ENCODE data around the gene ITGA4. TPM values are rescaled to one million over a fixed set of nuclear protein-coding genes. Genes with fewer than 3 reads are reported as not detected.

ITGA4 gene
- total RNA-seq (10 to 100 TPM; 19.9 to 23.5 TPM), polyA plus RNA-seq (ENCODE audit: insufficient read length in 6 of 6) (10 to 100 TPM; 23.2 to 26.5 (median 25.1) TPM)
- long read RNA-seq, donor 1, full-length matches to known transcripts = 3 of 3 reads
- long read RNA-seq, donor 1, partial matches to known transcripts = 0 of 3 reads
- long read RNA-seq, donor 1, other reads (novel, unspliced or antisense) = 0 of 3 reads
- long read RNA-seq, donor 2, partial matches to known transcripts = 0 of 3 reads
- long read RNA-seq, donor 2, other reads (novel, unspliced or antisense) = 0 of 3 reads
- long read RNA-seq, donor 3, full-length matches to known transcripts = 2 of 2 reads
- long read RNA-seq, donor 3, partial matches to known transcripts = 0 of 2 reads
- long read RNA-seq, donor 3, other reads (novel, unspliced or antisense) = 0 of 2 reads
- long read RNA-seq, donor 4, full-length matches to known transcripts = 4 of 6 reads
- long read RNA-seq, donor 4, partial matches to known transcripts = 2 of 6 reads
- long read RNA-seq, donor 4, other reads (novel, unspliced or antisense) = 0 of 6 reads
- long read RNA-seq, donor 5, partial matches to known transcripts = 0 of 2 reads
- long read RNA-seq, donor 5, other reads (novel, unspliced or antisense) = 0 of 2 reads
- long read RNA-seq, donor 6, full-length matches to known transcripts = 2 of 2 reads
- long read RNA-seq, donor 6, partial matches to known transcripts = 0 of 2 reads
- long read RNA-seq, donor 6, other reads (novel, unspliced or antisense) = 0 of 2 reads
- long read RNA-seq, donor 7, full-length matches to known transcripts = 4 of 4 reads
- long read RNA-seq, donor 7, partial matches to known transcripts = 0 of 4 reads
- long read RNA-seq, donor 7, other reads (novel, unspliced or antisense) = 0 of 4 reads
- long read RNA-seq, donor 8, partial matches to known transcripts = 0 of 1 reads
- long read RNA-seq, donor 8, other reads (novel, unspliced or antisense) = 0 of 1 reads
- long read RNA-seq, donor 9 = 0 reads
- long read RNA-seq, donor 10, partial matches to known transcripts = 2 of 5 reads
- long read RNA-seq, donor 10, other reads (novel, unspliced or antisense) = 0 of 5 reads
- long read RNA-seq, donor 11, full-length matches to known transcripts = 1 of 1 reads
- long read RNA-seq, donor 11, partial matches to known transcripts = 0 of 1 reads
- long read RNA-seq, donor 11, other reads (novel, unspliced or antisense) = 0 of 1 reads
- long read RNA-seq, donor 12, full-length matches to known transcripts = 4 of 4 reads
- long read RNA-seq, donor 12, partial matches to known transcripts = 0 of 4 reads
- long read RNA-seq, donor 12, other reads (novel, unspliced or antisense) = 0 of 4 reads

DNA sequence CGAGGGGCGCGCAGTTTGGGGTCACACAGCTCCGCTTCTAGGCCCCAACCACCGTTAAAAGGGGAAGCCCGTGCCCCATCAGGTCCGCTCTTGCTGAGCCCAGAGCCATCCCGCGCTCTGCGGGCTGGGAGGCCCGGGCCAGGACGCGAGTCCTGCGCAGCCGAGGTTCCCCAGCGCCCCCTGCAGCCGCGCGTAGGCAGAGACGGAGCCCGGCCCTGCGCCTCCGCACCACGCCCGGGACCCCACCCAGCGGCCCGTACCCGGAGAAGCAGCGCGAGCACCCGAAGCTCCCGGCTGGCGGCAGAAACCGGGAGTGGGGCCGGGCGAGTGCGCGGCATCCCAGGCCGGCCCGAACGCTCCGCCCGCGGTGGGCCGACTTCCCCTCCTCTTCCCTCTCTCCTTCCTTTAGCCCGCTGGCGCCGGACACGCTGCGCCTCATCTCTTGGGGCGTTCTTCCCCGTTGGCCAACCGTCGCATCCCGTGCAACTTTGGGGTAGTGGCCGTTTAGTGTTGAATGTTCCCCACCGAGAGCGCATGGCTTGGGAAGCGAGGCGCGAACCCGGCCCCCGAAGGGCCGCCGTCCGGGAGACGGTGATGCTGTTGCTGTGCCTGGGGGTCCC lies at the start of gene ITGA4:
Gene ITGA4, plus strand, starts transcription at position 266 of the 620 bp plus-strand sequence. Its CDS starts 269 bp downstream, at position 535.
- ATAC-seq (peak; percentile 98), DNase-seq (peak; percentile 57 to 95 (median 73))
- peak within 1 kb of the TSS; percentile 70 to 87 for H3K27ac ChIP-seq
- H3K4me1 ChIP-seq = peaks cover 6 to 58% of the 10 kb centered on the region in 2 donors
- no peaks in the 10 kb centered on the region for H3K36me3 ChIP-seq
- peaks cover 4 to 25% of the 10 kb centered on the region in 2 donors for H3K27me3 ChIP-seq
- H3K9me3 ChIP-seq = no peaks in the 10 kb centered on the region
- TF ChIP-seq, protein P1, sequence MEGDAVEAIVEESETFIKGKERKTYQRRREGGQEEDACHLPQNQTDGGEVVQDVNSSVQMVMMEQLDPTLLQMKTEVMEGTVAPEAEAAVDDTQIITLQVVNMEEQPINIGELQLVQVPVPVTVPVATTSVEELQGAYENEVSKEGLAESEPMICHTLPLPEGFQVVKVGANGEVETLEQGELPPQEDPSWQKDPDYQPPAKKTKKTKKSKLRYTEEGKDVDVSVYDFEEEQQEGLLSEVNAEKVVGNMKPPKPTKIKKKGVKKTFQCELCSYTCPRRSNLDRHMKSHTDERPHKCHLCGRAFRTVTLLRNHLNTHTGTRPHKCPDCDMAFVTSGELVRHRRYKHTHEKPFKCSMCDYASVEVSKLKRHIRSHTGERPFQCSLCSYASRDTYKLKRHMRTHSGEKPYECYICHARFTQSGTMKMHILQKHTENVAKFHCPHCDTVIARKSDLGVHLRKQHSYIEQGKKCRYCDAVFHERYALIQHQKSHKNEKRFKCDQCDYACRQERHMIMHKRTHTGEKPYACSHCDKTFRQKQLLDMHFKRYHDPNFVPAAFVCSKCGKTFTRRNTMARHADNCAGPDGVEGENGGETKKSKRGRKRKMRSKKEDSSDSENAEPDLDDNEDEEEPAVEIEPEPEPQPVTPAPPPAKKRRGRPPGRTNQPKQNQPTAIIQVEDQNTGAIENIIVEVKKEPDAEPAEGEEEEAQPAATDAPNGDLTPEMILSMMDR (IDR thresholded peaks at IDR 0.05) = peak; percentile 70 to 77
- intact Hi-C loops (cut with DNase I) = loop anchor here in 1 of 2 donors (10.0 kb wide), 1 partner anchor 352 kb away; no protein-coding TSS in a partner anchor
- peak within 1 kb of the TSS; percentile 45 to 62 for H3K4me3 ChIP-seq

DNA sequence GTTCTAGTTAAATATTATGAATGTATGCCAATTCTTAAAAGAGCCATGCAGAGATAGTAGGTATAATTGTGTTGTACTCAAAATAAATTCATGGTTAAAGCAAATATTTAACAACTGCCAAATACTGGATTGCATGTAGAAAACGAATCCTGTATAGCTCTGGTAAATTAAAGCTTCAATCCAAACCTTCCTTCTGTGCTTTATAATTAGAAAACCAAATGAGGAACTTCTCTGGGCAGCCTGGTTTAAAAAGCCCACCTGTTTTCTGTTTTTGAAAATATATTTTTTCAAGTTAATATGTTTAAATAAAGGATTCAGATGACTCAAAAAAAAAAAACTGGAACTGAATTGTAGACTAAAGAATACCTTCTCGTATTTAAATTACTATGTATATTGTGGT lies 48.3 kb upstream of the ITGA4 start:
- TF ChIP-seq, protein P1 (IDR thresholded peaks at IDR 0.05) = no peak
- intact Hi-C loops (cut with DNase I) = no loop called here

DNA sequence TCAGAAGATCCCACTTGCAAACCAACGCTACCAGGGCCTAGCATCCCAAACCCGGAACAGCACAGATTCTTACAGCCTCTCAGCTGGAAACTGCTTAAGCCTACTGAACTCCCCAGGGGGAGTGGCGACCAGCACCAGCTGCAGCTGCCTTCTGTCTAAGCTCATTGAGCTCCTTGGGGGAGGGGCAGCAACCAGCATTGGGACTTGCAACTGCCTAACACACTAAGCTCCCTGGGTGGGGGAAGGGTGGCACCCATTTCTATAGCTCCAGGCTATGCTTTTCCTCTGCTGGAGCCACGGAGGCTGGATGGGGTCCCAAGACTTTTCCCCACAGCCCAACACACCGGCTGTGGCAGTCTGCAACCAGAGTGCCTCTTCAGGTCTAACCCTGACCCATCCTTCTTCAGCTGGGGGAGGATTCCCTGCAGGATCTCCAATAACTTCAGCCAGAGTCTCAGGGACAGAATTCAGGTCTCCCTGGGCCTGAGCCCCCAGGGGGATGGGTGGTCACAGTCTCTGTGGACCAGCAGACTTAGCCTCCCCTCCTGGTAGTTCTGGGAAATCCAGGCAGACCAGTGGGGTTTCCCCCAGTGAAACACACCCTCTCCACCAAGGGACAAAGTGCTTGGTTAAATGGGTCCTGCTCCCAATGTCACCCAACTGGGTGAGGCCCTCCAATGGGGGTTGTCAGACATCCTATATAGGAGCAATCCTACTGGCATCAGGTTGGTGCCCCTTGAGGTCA lies 45.9 kb upstream of the ITGA4 start:
- H3K4me1 ChIP-seq = peaks cover 0 to 11% of the 10 kb centered on the region in 2 donors
- no peak for ATAC-seq
- no peaks in the 10 kb centered on the region for H3K36me3 ChIP-seq
- no peaks in the 10 kb centered on the region for H3K27me3 ChIP-seq
- H3K27ac ChIP-seq = no peak overlapping the region
- H3K9me3 ChIP-seq = peaks cover 0 to 20% of the 10 kb centered on the region in 2 donors
- DNase-seq = peak in 1 of 4 donors; percentile 15
- intact Hi-C loops (cut with DNase I) = no loop called here
- no peak overlapping the region for H3K4me3 ChIP-seq
- TF ChIP-seq, protein P1 (IDR thresholded peaks at IDR 0.05) = no peak

More for the DNA sequence above, 48.3 kb upstream of the ITGA4 start:
- H3K27ac ChIP-seq = no peak overlapping the region
- no peaks in the 10 kb centered on the region for H3K36me3 ChIP-seq
- no peak overlapping the region for H3K4me3 ChIP-seq
- H3K9me3 ChIP-seq = peaks cover 0 to 5% of the 10 kb centered on the region in 2 donors
- H3K4me1 ChIP-seq = peaks cover 0 to 11% of the 10 kb centered on the region in 2 donors
- ATAC-seq (no peak), DNase-seq (no peak)
- no peaks in the 10 kb centered on the region for H3K27me3 ChIP-seq

DNA sequence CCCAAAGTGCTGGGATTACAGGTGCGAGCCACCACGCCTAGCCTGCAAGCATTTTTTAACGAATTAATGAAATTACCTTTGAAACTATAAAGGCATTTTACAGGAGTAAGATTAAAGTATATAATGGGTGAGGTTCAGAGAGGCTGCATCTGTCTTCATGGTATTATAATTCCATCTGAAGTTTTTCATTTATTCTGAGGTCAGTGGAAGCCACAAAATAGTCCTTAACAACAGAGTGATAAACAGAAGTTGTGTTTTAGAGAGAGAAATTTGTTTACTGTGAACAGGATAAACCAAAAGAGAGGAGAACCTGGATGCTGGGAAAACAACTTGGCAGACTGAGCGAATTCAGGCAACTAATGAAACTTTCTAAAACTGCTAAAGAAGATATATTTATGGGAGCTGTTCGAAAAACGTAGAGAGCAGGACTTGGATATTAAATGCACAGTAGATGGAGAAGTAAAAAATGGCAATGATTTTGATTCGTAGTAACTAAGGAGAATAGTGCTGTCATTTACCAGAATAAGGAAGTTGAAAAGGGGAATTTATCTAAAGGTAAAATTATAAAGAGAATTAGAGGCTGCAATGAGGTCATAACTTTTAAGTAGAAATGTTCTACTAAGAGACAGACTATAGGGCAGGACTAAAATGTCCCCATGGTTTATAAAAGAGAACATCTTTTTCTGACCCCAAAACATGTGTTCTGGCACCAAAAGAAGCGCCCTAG lies 37.9 kb upstream of the ITGA4 start:
- H3K4me3 ChIP-seq = no peak overlapping the region
- no peaks in the 10 kb centered on the region for H3K27me3 ChIP-seq
- no peak overlapping the region for H3K27ac ChIP-seq
- no peak for ATAC-seq
- no peaks in the 10 kb centered on the region for H3K36me3 ChIP-seq
- TF ChIP-seq, protein P1 (IDR thresholded peaks at IDR 0.05) = no peak
- peaks cover 0 to 2% of the 10 kb centered on the region in 2 donors for H3K4me1 ChIP-seq
- intact Hi-C loops (cut with DNase I) = no loop called here
- peaks cover 0 to 10% of the 10 kb centered on the region in 2 donors for H3K9me3 ChIP-seq
- DNase-seq = no peak
